ENCODE data around the gene ERF.

ERF gene

DNA sequence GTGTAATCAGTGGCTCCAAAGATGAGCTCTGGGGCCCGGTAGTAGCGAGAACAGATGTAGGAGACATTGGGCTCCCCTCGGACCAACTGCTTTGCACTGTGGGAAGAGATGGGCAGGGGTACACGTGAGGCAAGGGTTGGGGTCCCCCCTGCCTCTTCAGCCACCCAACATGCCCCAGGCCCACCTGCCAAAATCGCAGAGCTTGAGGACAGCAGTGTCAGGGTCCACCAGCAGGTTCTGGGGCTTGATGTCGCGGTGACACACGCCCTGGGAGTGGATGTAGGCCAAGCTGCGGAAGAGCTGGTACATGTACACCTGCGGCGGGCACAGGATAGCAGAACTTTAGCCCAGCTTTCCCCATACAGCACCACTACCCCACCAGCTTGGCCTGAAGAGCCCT, 20.6 kb downstream of the ERF start:
- H3K36me3 ChIP-seq (ENCODE audit: control insufficient read depth, insufficient read depth, low read length), result peaks cover 23% of the 10 kb centered on the region

DNA sequence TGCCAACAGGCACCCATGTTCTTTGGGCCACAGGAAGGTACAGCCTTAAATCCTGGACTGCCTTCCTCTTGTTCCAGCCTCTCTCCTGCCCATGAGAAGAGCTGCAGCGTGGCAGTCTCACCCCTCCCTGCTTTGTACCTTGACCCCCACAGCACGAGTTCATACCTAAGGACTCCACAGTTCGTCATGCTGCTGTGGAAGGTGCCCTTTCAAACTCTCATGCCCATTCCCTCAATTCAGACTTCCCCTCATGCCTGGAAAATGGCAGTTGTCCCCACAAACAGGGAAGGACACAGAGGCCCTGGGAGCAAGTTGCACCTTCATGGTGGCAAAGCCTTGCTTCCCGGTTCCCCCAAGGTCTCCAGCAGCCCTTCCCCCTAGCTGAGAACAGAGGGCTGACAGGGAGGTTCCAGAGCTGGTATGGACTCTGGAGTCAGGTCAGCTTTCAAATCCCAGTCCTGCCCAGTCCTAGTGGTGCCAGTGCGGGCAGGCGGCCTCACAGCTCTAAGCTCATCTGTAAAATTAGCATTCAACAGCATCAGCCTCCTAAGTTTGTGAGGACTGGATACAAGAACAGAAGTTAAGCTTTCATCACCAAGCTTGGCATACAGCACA, 21.1 kb downstream of the ERF start:
- Histone ChIP-seq H3K4me1 (ENCODE audit: control insufficient read depth, insufficient read depth, low read length) (no peaks in the 10 kb centered on the region), H3K9me3 (ENCODE audit: control insufficient read depth, low read length) (no peaks in the 10 kb centered on the region), H3K27me3 (ENCODE audit: control insufficient read depth, insufficient read depth, low read length) (no peaks in the 10 kb centered on the region), H3K36me3 (ENCODE audit: control insufficient read depth, insufficient read depth, low read length) (peaks cover 23% of the 10 kb centered on the region), H3K4me3 (ENCODE audit: low read length) (no peak overlapping the region), H3K9ac (ENCODE audit: low read length) (no peak overlapping the region)

More for the DNA sequence above, 20.6 kb downstream of the ERF start:
- Histone ChIP-seq H3K9ac (ENCODE audit: low read length) (no peak overlapping the region), H3K9me3 (ENCODE audit: control insufficient read depth, low read length) (no peaks in the 10 kb centered on the region), H3K4me1 (ENCODE audit: control insufficient read depth, insufficient read depth, low read length) (no peaks in the 10 kb centered on the region), H3K27me3 (ENCODE audit: control insufficient read depth, insufficient read depth, low read length) (no peaks in the 10 kb centered on the region), H3K4me3 (ENCODE audit: low read length) (no peak overlapping the region)

DNA sequence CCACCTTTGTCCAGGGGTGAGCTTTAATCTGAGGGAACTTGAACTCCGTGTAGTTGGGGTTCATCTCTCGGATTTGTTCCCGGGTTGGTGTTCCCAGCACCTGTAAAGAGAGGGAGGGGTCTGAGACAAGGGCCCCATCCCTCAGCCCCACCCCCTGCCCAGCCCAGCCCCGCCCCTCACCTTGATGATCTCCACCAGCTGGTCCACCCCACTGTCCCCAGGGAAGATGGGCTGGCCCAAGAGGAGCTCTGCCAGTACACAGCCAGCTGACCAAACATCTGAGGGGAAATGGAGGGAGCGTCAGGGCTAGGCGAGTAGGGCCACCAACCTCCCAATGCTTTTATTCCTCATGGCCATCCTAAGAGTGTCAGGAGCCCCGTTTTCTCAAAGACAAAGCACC, 21.8 kb downstream of the ERF start:
- H3K4me1 ChIP-seq (ENCODE audit: control insufficient read depth, insufficient read depth, low read length), result no peaks in the 10 kb centered on the region
- H3K27me3 ChIP-seq (ENCODE audit: control insufficient read depth, insufficient read depth, low read length), result no peaks in the 10 kb centered on the region
- no peak overlapping the region for H3K9ac ChIP-seq (ENCODE audit: low read length)
- H3K9me3 ChIP-seq (ENCODE audit: control insufficient read depth, low read length), result no peaks in the 10 kb centered on the region
- H3K36me3 ChIP-seq (ENCODE audit: control insufficient read depth, insufficient read depth, low read length), result peaks cover 23% of the 10 kb centered on the region
- no peak overlapping the region for H3K4me3 ChIP-seq (ENCODE audit: low read length)

DNA sequence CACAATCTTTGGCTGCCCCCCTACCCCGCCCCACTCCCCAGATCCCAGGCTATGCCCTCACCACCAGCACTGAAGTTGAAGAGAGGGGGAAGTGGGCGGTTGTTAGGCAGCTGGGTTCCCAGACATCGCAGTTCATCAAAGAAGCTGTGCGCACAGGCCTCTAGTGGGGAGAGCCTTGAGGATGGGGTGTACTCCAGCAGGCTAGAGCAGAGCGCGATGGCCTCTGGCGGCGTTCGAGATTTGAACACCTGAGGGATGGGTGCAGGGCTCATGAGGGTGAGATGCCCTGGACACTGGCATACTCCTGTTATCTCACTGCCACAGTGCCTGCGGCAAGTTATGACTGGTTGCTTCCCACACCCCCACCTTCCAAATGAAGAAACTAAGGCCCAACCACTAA, 22.5 kb downstream of the ERF start:
- no peaks in the 10 kb centered on the region for H3K9me3 ChIP-seq (ENCODE audit: control insufficient read depth, low read length)
- no peaks in the 10 kb centered on the region for H3K4me1 ChIP-seq (ENCODE audit: control insufficient read depth, insufficient read depth, low read length)
- no peaks in the 10 kb centered on the region for H3K27me3 ChIP-seq (ENCODE audit: control insufficient read depth, insufficient read depth, low read length)
- H3K4me3 ChIP-seq (ENCODE audit: low read length), result no peak overlapping the region
- peaks cover 23% of the 10 kb centered on the region for H3K36me3 ChIP-seq (ENCODE audit: control insufficient read depth, insufficient read depth, low read length)
- no peak overlapping the region for H3K9ac ChIP-seq (ENCODE audit: low read length)

DNA sequence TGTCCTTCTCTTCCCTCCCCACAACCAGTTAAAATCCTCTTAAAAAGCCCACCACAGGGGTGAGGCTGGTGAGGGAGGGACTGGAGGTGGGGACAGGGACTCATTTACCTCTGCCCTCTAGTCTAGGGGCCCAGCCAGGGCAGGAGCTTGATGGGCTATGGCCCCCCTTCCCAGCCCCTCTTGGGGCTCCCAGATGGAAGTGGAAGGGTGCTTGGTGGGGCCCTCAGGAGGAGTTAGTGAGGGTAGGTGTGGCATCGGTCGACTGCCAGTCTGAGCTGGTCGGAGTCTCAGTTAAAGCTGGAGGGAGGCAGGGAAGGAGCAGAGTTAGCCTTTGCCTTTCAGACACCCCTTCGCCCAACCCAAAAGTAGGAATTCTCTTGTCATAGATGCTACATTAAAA, 24.4 kb downstream of the ERF start:
- H3K4me3 ChIP-seq (ENCODE audit: low read length), result no peak overlapping the region
- no peaks in the 10 kb centered on the region for H3K27me3 ChIP-seq (ENCODE audit: control insufficient read depth, insufficient read depth, low read length)
- H3K4me1 ChIP-seq (ENCODE audit: control insufficient read depth, insufficient read depth, low read length), result no peaks in the 10 kb centered on the region
- peaks cover 22% of the 10 kb centered on the region for H3K36me3 ChIP-seq (ENCODE audit: control insufficient read depth, insufficient read depth, low read length)
- no peak overlapping the region for H3K9ac ChIP-seq (ENCODE audit: low read length)
- H3K9me3 ChIP-seq (ENCODE audit: control insufficient read depth, low read length), result no peaks in the 10 kb centered on the region

DNA sequence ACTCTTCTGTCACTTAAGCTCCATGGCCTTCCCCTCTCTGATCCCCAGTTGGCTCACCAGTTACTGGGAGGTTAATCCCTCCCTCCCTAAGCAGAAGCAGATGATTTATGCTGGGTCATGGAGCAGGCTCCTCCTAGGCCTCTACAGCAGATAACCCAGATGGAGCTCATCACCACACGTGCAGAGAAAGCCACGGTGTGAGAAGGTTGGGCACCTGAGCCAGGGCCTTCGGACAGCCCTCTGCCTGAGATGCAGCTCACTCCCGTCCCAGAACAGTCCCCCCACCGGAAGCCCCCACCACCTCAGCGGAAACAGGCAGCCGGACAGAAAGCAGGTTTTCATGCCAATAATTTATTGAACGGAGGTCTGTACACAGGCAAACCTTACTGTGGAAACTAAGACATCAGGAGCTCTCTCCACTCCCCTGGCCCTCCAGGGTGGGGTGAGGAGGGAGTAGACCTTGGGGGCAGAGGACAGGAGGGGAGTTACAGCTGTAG, 25.0 kb downstream of the ERF start:
- no peaks in the 10 kb centered on the region for H3K4me1 ChIP-seq (ENCODE audit: control insufficient read depth, insufficient read depth, low read length)
- no peak overlapping the region for H3K9ac ChIP-seq (ENCODE audit: low read length)
- peaks cover 16% of the 10 kb centered on the region for H3K36me3 ChIP-seq (ENCODE audit: control insufficient read depth, insufficient read depth, low read length)
- no peak overlapping the region for H3K4me3 ChIP-seq (ENCODE audit: low read length)
- H3K27me3 ChIP-seq (ENCODE audit: control insufficient read depth, insufficient read depth, low read length), result no peaks in the 10 kb centered on the region
- H3K9me3 ChIP-seq (ENCODE audit: control insufficient read depth, low read length), result no peaks in the 10 kb centered on the region

DNA sequence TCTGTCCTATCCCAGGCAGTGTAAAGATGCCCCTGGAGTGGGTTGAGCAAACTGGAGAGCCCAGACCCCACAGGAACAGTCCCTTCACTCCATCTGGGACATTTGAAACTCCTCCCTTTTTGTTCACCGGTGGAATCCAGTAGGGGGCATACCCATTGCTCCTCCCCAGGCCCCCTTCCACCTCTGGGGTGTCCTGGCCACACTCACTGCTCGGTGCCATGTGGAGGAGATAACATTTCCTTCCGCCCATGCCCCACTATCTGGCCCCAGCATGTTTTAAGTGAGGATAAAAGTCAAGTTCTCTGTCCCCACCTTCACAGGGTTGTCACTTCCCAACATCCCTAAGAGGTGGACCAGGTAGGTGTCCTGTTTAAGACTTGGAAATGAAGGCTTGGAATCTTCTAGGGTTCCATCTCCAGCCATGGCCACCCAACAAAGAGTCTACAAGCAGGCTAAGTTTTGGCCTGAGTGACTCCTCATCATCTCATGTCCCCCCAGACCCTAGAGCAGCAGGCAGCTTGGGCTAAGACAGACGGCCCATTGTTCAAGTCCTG, 25.6 kb downstream of the ERF start:
- Histone ChIP-seq H3K4me3 (ENCODE audit: low read length) (no peak overlapping the region), H3K4me1 (ENCODE audit: control insufficient read depth, insufficient read depth, low read length) (no peaks in the 10 kb centered on the region), H3K27me3 (ENCODE audit: control insufficient read depth, insufficient read depth, low read length) (no peaks in the 10 kb centered on the region), H3K9me3 (ENCODE audit: control insufficient read depth, low read length) (no peaks in the 10 kb centered on the region), H3K9ac (ENCODE audit: low read length) (no peak overlapping the region), H3K36me3 (ENCODE audit: control insufficient read depth, insufficient read depth, low read length) (peaks cover 13% of the 10 kb centered on the region)

DNA sequence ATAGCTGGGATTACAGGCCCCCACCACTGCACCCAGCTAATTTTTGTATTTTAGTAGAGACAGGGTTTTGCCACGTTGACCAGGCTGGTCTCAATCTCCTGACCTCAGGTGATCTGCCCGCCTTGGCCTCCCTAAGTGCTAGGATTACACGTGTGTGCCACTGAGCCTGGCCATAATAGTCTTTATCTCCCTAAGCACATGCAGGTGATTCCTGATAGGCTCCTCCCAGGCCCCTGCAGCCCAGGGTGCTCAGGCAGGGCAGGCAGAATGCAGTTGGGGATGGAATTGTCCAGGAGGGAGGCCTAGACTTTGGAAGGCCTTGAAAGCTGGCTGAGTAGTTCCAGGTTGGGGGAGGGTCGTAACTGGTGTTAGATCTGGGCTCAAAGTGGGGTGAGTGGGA, 26.3 kb downstream of the ERF start:
- Histone ChIP-seq H3K36me3 (ENCODE audit: control insufficient read depth, insufficient read depth, low read length) (peaks cover 8% of the 10 kb centered on the region), H3K4me3 (ENCODE audit: low read length) (no peak overlapping the region), H3K27me3 (ENCODE audit: control insufficient read depth, insufficient read depth, low read length) (no peaks in the 10 kb centered on the region), H3K9me3 (ENCODE audit: control insufficient read depth, low read length) (no peaks in the 10 kb centered on the region), H3K4me1 (ENCODE audit: control insufficient read depth, insufficient read depth, low read length) (no peaks in the 10 kb centered on the region), H3K9ac (ENCODE audit: low read length) (no peak overlapping the region)

DNA sequence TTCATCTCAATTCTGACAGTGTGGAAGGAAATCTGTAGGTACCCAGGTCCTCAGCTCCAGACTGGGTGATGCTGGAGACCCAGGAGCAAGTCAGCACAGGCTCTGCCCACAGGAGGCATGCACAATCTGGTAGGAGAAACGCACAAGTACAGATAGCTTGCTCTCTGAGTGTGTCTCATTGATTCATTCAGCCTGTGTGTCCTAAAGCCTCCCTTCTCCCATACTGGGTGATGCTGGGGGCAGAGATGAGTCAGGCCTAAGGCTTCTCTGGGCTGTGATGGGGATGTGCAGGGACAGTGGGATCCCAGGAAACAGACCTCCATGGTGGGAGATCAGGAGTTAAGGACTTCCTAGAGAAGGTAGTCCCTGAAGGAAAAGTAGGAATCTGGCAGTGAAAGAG, 28.0 kb downstream of the ERF start:
- no peaks in the 10 kb centered on the region for H3K9me3 ChIP-seq (ENCODE audit: control insufficient read depth, low read length)
- H3K27me3 ChIP-seq (ENCODE audit: control insufficient read depth, insufficient read depth, low read length), result no peaks in the 10 kb centered on the region
- H3K9ac ChIP-seq (ENCODE audit: low read length), result no peak overlapping the region
- H3K36me3 ChIP-seq (ENCODE audit: control insufficient read depth, insufficient read depth, low read length), result peaks cover 8% of the 10 kb centered on the region
- H3K4me1 ChIP-seq (ENCODE audit: control insufficient read depth, insufficient read depth, low read length), result peaks cover under 1% of the 10 kb centered on the region
- no peak overlapping the region for H3K4me3 ChIP-seq (ENCODE audit: low read length)

DNA sequence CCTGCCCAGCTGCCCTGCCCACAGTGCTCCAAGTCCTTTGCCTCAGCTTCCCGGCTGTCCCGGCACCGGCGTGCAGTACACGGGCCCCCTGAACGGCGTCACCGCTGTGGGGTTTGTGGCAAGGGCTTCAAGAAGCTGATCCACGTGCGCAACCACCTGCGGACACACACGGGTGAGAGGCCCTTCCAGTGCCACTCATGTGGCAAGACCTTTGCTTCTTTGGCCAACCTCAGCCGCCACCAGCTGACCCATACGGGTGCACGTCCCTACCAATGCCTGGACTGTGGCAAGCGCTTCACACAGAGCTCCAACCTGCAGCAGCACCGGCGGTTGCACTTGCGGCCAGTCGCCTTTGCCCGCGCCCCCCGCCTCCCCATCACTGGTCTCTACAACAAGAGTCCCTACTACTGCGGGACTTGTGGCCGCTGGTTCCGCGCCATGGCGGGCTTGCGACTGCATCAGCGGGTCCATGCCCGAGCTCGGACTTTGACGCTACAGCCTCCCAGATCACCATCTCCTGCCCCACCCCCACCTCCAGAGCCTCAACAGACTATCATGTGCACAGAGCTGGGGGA, 29.1 kb downstream of the ERF start:
- peaks cover 8% of the 10 kb centered on the region for H3K36me3 ChIP-seq (ENCODE audit: control insufficient read depth, insufficient read depth, low read length)
- no peak overlapping the region for H3K4me3 ChIP-seq (ENCODE audit: low read length)
- no peaks in the 10 kb centered on the region for H3K27me3 ChIP-seq (ENCODE audit: control insufficient read depth, insufficient read depth, low read length)
- H3K9me3 ChIP-seq (ENCODE audit: control insufficient read depth, low read length), result no peaks in the 10 kb centered on the region
- peaks cover 7% of the 10 kb centered on the region for H3K4me1 ChIP-seq (ENCODE audit: control insufficient read depth, insufficient read depth, low read length)
- no peak overlapping the region for H3K9ac ChIP-seq (ENCODE audit: low read length)

DNA sequence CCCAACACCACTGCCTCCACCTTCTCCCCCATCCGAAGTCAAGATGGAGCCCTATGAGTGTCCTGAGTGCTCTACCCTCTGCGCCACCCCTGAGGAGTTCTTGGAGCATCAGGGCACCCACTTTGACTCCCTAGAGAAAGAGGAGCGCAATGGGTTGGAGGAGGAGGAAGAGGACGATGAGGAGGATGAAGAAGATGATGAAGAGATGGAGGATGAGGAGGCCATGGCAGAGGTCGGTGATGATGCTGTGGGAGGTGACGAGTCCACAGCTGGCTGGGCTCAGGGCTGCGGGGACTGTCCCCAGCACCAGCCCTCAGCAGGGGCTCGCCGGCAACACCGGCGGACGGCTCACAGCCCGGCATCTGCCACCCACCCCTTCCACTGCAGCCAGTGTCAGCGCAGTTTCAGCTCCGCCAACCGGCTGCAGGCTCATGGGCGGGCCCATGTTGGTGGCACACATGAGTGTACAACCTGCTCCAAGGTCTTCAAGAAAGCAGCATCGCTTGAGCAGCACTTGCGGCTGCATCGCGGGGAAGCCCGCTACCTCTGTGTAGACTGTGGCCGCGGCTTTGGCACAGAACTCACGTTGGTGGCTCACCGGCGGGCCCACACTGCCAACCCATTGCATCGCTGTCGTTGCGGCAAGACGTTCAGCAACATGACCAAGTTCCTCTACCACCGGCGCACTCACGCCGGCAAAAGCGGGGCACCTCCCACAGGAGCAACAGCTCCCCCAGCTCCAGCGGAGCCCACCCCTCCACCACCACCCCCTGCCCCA, 29.8 kb downstream of the ERF start:
- H3K36me3 ChIP-seq (ENCODE audit: control insufficient read depth, insufficient read depth, low read length), result peaks cover 8% of the 10 kb centered on the region

DNA sequence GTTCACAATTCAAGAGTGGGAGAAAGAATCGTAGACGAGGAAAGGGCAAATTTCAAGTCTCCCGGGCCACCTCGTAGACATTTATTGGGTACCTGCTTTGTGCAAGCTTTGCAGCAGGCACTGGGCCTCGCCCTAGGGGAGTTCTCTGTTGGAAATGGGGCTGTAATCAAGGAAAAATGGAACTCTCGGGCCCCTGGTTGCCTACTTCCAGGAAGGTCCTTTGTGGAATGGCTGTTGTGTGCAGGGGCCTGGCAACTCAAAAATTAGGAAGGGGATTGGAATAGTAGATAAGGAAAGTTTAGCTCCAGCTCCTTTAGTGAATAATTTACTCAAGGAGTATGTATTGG, 34.2 kb downstream of the ERF start:
- H3K36me3 ChIP-seq (ENCODE audit: control insufficient read depth, insufficient read depth, low read length), result no peaks in the 10 kb centered on the region
- H3K9me3 ChIP-seq (ENCODE audit: control insufficient read depth, low read length), result no peaks in the 10 kb centered on the region
- peak overlapping the region; percentile 52 for H3K4me3 ChIP-seq (ENCODE audit: low read length)
- peaks cover 38% of the 10 kb centered on the region for H3K4me1 ChIP-seq (ENCODE audit: control insufficient read depth, insufficient read depth, low read length)
- peak overlapping the region; percentile 70 for H3K9ac ChIP-seq (ENCODE audit: low read length)
- no peaks in the 10 kb centered on the region for H3K27me3 ChIP-seq (ENCODE audit: control insufficient read depth, insufficient read depth, low read length)

More for the DNA sequence above, 29.8 kb downstream of the ERF start:
- no peaks in the 10 kb centered on the region for H3K27me3 ChIP-seq (ENCODE audit: control insufficient read depth, insufficient read depth, low read length)
- H3K4me3 ChIP-seq (ENCODE audit: low read length), result no peak overlapping the region
- no peak overlapping the region for H3K9ac ChIP-seq (ENCODE audit: low read length)
- peaks cover 10% of the 10 kb centered on the region for H3K4me1 ChIP-seq (ENCODE audit: control insufficient read depth, insufficient read depth, low read length)
- H3K9me3 ChIP-seq (ENCODE audit: control insufficient read depth, low read length), result no peaks in the 10 kb centered on the region

Data from mucosa of stomach (tissue), 1 donor.